GM23338 (cell line): Measurements from ENCODE around the gene RPL3. TPM values are rescaled to one million over a fixed set of nuclear protein-coding genes. Genes with fewer than 3 reads are reported as not detected.

Experiments used
- ATAC-seq: fragments of 200-7000 bp; cut with Tn5 transposase; 3 replicates; pipeline ENCODE4 v1.9.1; 2020
- DNase-seq: peaks from one replicate; pipeline ENCODE4 v3.0.0-alpha.2; 2015; ENCODE audit warnings: low spot score
- H2AFZ ChIP-seq: fragments of 200-600 bp; sonication (generic); 2 replicates; pipeline ENCODE4 v1.8.0; 2016; ENCODE audit warnings: antibody characterized with exemption, mild to moderate bottlenecking, moderate library complexity
- H3F3A ChIP-seq: fragments of 200-600 bp; sonication (generic); replicated peaks from 2 replicates; pipeline ENCODE4 v1.8.0; 2017; ENCODE audit warnings: antibody characterized with exemption, mixed run types, low read depth
- H3K27ac ChIP-seq: fragments of 200-600 bp; sonication (generic); 2 replicates; pipeline ENCODE4 v1.6.1; 2016; ENCODE audit warnings: low read depth
- H3K27me3 ChIP-seq: fragments of 200-600 bp; sonication (generic); 2 replicates; pipeline ENCODE4 v1.8.0; 2016; ENCODE audit warnings: mild to moderate bottlenecking, mixed run types, moderate library complexity; ENCODE audit not compliant: insufficient read depth
- H3K36me3 ChIP-seq: fragments of 200-600 bp; sonication (generic); 2 replicates; pipeline ENCODE4 v1.8.0; 2016; ENCODE audit warnings: mild to moderate bottlenecking; ENCODE audit not compliant: insufficient read depth
- H3K4me1 ChIP-seq: fragments of 200-600 bp; sonication (generic); 2 replicates; pipeline ENCODE4 v1.8.0; 2016; ENCODE audit warnings: mild to moderate bottlenecking, moderate library complexity; ENCODE audit not compliant: insufficient read depth
- H3K4me2 ChIP-seq: fragments of 200-600 bp; sonication (generic); 2 replicates; pipeline ENCODE4 v1.7.1; 2017; ENCODE audit warnings: mixed run types
- H3K4me3 ChIP-seq: fragments of 200-600 bp; sonication (generic); 2 replicates; pipeline ENCODE4 v1.6.1; 2016; ENCODE audit warnings: mixed run types
- H3K79me2 ChIP-seq: fragments of 200-600 bp; sonication (generic); replicated peaks from 2 replicates; pipeline ENCODE4 v1.8.0; 2017; ENCODE audit warnings: mild to moderate bottlenecking; ENCODE audit not compliant: insufficient read depth
- H3K9me2 ChIP-seq: fragments of 200-600 bp; sonication (generic); 2 replicates; pipeline ENCODE4 v1.8.0; 2017; ENCODE audit not compliant: insufficient read depth
- H4K20me1 ChIP-seq: fragments of 200-600 bp; sonication (generic); replicated peaks from 2 replicates; pipeline ENCODE4 v1.8.0; 2017; ENCODE audit warnings: mild to moderate bottlenecking; ENCODE audit not compliant: insufficient read depth
- H3K27ac Mint-ChIP-seq: 2 replicates; pipeline ENCODE4 v1.8.0; 2020; ENCODE audit warnings: inconsistent platforms, mild to moderate bottlenecking, moderate library complexity, mixed read lengths
- H3K27me3 Mint-ChIP-seq: 3 replicates; pipeline ENCODE4 v1.8.0; 2022; ENCODE audit warnings: low read depth, mild to moderate bottlenecking, moderate library complexity, mixed read lengths, inconsistent platforms; ENCODE audit not compliant: insufficient read depth, poor library complexity
- H3K36me3 Mint-ChIP-seq: 3 replicates; pipeline ENCODE4 v1.8.0; 2021; ENCODE audit warnings: low read depth, mild to moderate bottlenecking, inconsistent platforms, moderate library complexity, mixed read lengths
- H3K4me1 Mint-ChIP-seq: 3 replicates; pipeline ENCODE4 v1.8.0; 2020; ENCODE audit warnings: mild to moderate bottlenecking, inconsistent platforms, mixed read lengths
- H3K4me3 Mint-ChIP-seq: 3 replicates; pipeline ENCODE4 v1.8.0; 2021; ENCODE audit warnings: moderate library complexity, mild to moderate bottlenecking, inconsistent platforms, mixed read lengths
- H3K9me3 Mint-ChIP-seq: 3 replicates; pipeline ENCODE4 v1.8.0; 2020; ENCODE audit warnings: moderate library complexity, mild to moderate bottlenecking, inconsistent platforms, mixed read lengths
- CREB1 ChIP-seq: fragments of 250-450 bp; sonication (Bioruptor Pico); IDR thresholded peaks from 2 replicates; pipeline ENCODE4 v1.5.0; 2020; ENCODE audit warnings: low read depth, mild to moderate bottlenecking, moderate library complexity
- CTCF ChIP-seq, 2 experiments: fragments of 200-600 bp in 1 of 2; sonication (generic) in 1 of 2; conservative IDR thresholded peaks; 2 replicates each; pipeline versions ENCODE4 v1.5.1 to v1.6.1; 2016 to 2017; ENCODE audit warnings: antibody characterized with exemption in 2 of 2, low read depth in 2 of 2, mild to moderate bottlenecking in 2 of 2, moderate library complexity in 1 of 2
- ETS1 ChIP-seq: IDR thresholded peaks from 2 replicates; pipeline ENCODE4 v1.6.1; 2016; ENCODE audit warnings: antibody characterized with exemption
- EZH2 ChIP-seq: fragments of 200-600 bp; sonication (generic); IDR thresholded peaks from one replicate; pipeline ENCODE4 v1.8.0; 2017; ENCODE audit warnings: antibody characterized with exemption, mild to moderate bottlenecking, low read depth; ENCODE audit not compliant: unreplicated experiment
- EZH2phosphoT487 ChIP-seq: fragments of 200-600 bp; sonication (generic); IDR thresholded peaks from one replicate; pipeline ENCODE4 v1.8.1; 2018; ENCODE audit warnings: antibody characterized with exemption; ENCODE audit not compliant: unreplicated experiment
- JUNB ChIP-seq: IDR thresholded peaks from one replicate; pipeline ENCODE4 v1.6.1; 2016; ENCODE audit warnings: antibody characterized with exemption; ENCODE audit not compliant: unreplicated experiment
- NANOG ChIP-seq: IDR thresholded peaks from 2 replicates; pipeline ENCODE4 v1.6.1; 2016; ENCODE audit warnings: antibody characterized with exemption, borderline replicate concordance
- POLR2AphosphoS5 ChIP-seq: IDR thresholded peaks from 2 replicates; pipeline ENCODE4 v1.6.1; 2016; ENCODE audit warnings: antibody characterized with exemption, low read depth
- STAT1 ChIP-seq: IDR thresholded peaks from one replicate; pipeline ENCODE4 v1.6.1; 2016; ENCODE audit warnings: antibody characterized with exemption; ENCODE audit not compliant: unreplicated experiment
- ZNF114 ChIP-seq: fragments of 250-450 bp; sonication (Bioruptor Pico); IDR thresholded peaks from 2 replicates; pipeline ENCODE4 v1.5.0; 2020; ENCODE audit warnings: mild to moderate bottlenecking, moderate library complexity
- ZNF331 ChIP-seq: fragments of 250-450 bp; sonication (Bioruptor Pico); IDR thresholded peaks from 2 replicates; pipeline ENCODE4 v1.5.0; 2020; ENCODE audit warnings: low read depth, mild to moderate bottlenecking, moderate library complexity
- polyA plus RNA-seq: library from polyadenylated mRNA; unstranded; fragments of >200 nt; fragmentation: Nextera tagmentation; extraction: Ambion mirVana; gene quantifications from 2 replicates; pipeline ENCODE4 v1.2.1, GENCODE V29; 2016
- total RNA-seq: library from RNA; depleted of rRNA; stranded (reverse); fragments of >200 nt; shearing (Covaris generic); gene quantifications from 2 replicates; pipeline ENCODE4 v1.2.3, GENCODE V29; 2014
- TF ChIP-seq, protein P1 (sequence below): IDR thresholded peaks from one replicate; pipeline ENCODE4 v1.6.1; 2018; ENCODE audit warnings: antibody characterized with exemption; ENCODE audit not compliant: unreplicated experiment
- TF ChIP-seq, protein P2 (sequence below): fragments of 250-450 bp; sonication (Bioruptor Pico); IDR thresholded peaks from 2 replicates; pipeline ENCODE4 v1.5.0; 2020; ENCODE audit warnings: mild to moderate bottlenecking, moderate library complexity

Gene RPL3
- total and polyA plus RNA-seq, 2 experiments from 2014 or later = 1,983 to 3,244 TPM

DNA sequence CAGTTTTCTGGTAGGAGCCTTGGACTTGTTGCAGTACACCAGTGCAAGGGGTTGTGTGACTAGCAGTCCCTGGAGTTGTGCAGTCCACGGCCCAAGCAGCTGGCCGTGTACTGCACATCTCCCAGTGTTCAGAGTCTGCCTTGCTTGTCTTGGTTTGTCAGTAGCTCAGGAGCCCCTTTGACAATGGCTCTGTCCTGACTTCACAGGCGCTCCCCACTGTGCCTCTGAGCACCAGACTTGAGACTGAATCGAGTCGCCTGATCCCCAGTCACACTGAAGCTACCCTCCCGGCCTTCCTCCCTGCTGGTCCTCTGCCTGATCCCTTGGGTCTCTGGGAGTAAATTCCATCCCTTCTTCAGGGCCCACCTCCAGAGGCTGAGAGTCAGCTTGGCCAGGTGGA is 49.8 kb upstream of the RPL3 start:
- no peak overlapping the region for H3K27ac ChIP-seq
- H3K79me2 ChIP-seq = peaks cover 4% of the 10 kb centered on the region; the same call in 1 of the 2 replicates
- no peaks in the 10 kb centered on the region for H3K27me3 ChIP-seq
- H3K4me3 ChIP-seq = no peak overlapping the region
- H4K20me1 ChIP-seq = no peaks in the 10 kb centered on the region; the same call in 1 of the 2 replicates
- H2AFZ ChIP-seq = no peak overlapping the region
- H3K9me2 ChIP-seq = no peaks in the 10 kb centered on the region
- Mint-ChIP-seq H3K9me3 (peaks cover 6% of the 10 kb centered on the region; the same call in 1 of the 3 replicates), H3K27ac (no peak overlapping the region), H3K27me3 (peaks cover 4% of the 10 kb centered on the region), H3K4me3 (no peak overlapping the region), H3K36me3 (peaks cover 6% of the 10 kb centered on the region; the same call in 2 of the 3 replicates), H3K4me1 (peaks cover 20% of the 10 kb centered on the region)
- no peak for TF ChIP-seq STAT1
- no peak for TF ChIP-seq ZNF331 (CRISPR knock-in tag)
- TF ChIP-seq, protein P1, sequence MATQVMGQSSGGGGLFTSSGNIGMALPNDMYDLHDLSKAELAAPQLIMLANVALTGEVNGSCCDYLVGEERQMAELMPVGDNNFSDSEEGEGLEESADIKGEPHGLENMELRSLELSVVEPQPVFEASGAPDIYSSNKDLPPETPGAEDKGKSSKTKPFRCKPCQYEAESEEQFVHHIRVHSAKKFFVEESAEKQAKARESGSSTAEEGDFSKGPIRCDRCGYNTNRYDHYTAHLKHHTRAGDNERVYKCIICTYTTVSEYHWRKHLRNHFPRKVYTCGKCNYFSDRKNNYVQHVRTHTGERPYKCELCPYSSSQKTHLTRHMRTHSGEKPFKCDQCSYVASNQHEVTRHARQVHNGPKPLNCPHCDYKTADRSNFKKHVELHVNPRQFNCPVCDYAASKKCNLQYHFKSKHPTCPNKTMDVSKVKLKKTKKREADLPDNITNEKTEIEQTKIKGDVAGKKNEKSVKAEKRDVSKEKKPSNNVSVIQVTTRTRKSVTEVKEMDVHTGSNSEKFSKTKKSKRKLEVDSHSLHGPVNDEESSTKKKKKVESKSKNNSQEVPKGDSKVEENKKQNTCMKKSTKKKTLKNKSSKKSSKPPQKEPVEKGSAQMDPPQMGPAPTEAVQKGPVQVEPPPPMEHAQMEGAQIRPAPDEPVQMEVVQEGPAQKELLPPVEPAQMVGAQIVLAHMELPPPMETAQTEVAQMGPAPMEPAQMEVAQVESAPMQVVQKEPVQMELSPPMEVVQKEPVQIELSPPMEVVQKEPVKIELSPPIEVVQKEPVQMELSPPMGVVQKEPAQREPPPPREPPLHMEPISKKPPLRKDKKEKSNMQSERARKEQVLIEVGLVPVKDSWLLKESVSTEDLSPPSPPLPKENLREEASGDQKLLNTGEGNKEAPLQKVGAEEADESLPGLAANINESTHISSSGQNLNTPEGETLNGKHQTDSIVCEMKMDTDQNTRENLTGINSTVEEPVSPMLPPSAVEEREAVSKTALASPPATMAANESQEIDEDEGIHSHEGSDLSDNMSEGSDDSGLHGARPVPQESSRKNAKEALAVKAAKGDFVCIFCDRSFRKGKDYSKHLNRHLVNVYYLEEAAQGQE = no peak
- no peak for TF ChIP-seq EZH2
- TF ChIP-seq EZH2phosphoT487 = no peak
- TF ChIP-seq JUNB = no peak
- no peak for TF ChIP-seq POLR2AphosphoS5
- TF ChIP-seq CTCF (conservative IDR thresholded peaks at IDR 0.05; ENCODE audit: low read depth in 2 of 2) = no peak
- TF ChIP-seq CREB1 (CRISPR knock-in tag) = no peak
- no peak for TF ChIP-seq ZNF114 (CRISPR knock-in tag)
- TF ChIP-seq, protein P2, sequence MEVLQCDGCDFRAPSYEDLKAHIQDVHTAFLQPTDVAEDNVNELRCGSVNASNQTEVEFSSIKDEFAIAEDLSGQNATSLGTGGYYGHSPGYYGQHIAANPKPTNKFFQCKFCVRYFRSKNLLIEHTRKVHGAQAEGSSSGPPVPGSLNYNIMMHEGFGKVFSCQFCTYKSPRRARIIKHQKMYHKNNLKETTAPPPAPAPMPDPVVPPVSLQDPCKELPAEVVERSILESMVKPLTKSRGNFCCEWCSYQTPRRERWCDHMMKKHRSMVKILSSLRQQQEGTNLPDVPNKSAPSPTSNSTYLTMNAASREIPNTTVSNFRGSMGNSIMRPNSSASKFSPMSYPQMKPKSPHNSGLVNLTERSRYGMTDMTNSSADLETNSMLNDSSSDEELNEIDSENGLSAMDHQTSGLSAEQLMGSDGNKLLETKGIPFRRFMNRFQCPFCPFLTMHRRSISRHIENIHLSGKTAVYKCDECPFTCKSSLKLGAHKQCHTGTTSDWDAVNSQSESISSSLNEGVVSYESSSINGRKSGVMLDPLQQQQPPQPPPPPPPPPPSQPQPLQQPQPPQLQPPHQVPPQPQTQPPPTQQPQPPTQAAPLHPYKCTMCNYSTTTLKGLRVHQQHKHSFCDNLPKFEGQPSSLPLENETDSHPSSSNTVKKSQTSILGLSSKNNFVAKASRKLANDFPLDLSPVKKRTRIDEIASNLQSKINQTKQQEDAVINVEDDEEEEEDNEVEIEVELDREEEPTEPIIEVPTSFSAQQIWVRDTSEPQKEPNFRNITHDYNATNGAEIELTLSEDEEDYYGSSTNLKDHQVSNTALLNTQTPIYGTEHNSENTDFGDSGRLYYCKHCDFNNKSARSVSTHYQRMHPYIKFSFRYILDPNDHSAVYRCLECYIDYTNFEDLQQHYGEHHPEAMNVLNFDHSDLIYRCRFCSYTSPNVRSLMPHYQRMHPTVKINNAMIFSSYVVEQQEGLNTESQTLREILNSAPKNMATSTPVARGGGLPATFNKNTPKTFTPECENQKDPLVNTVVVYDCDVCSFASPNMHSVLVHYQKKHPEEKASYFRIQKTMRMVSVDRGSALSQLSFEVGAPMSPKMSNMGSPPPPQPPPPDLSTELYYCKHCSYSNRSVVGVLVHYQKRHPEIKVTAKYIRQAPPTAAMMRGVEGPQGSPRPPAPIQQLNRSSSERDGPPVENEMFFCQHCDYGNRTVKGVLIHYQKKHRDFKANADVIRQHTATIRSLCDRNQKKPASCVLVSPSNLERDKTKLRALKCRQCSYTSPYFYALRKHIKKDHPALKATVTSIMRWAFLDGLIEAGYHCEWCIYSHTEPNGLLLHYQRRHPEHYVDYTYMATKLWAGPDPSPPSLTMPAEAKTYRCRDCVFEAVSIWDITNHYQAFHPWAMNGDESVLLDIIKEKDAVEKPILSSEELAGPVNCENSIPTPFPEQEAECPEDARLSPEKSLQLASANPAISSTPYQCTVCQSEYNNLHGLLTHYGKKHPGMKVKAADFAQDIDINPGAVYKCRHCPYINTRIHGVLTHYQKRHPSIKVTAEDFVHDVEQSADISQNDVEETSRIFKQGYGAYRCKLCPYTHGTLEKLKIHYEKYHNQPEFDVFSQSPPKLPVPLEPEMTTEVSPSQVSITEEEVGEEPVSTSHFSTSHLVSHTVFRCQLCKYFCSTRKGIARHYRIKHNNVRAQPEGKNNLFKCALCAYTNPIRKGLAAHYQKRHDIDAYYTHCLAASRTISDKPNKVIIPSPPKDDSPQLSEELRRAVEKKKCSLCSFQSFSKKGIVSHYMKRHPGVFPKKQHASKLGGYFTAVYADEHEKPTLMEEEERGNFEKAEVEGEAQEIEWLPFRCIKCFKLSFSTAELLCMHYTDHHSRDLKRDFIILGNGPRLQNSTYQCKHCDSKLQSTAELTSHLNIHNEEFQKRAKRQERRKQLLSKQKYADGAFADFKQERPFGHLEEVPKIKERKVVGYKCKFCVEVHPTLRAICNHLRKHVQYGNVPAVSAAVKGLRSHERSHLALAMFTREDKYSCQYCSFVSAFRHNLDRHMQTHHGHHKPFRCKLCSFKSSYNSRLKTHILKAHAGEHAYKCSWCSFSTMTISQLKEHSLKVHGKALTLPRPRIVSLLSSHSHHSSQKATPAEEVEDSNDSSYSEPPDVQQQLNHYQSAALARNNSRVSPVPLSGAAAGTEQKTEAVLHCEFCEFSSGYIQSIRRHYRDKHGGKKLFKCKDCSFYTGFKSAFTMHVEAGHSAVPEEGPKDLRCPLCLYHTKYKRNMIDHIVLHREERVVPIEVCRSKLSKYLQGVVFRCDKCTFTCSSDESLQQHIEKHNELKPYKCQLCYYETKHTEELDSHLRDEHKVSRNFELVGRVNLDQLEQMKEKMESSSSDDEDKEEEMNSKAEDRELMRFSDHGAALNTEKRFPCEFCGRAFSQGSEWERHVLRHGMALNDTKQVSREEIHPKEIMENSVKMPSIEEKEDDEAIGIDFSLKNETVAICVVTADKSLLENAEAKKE (CRISPR knock-in tag) = no peak
- TF ChIP-seq ETS1 = no peak
- TF ChIP-seq NANOG = no peak
- ATAC-seq = peak; percentile 29
- no peaks in the 10 kb centered on the region; the same call in 1 of the 2 replicates for H3K4me1 ChIP-seq
- no peaks in the 10 kb centered on the region for H3K36me3 ChIP-seq
- no peak for DNase-seq
- no peak overlapping the region for H3K4me2 ChIP-seq
- H3F3A ChIP-seq = no peaks in the 10 kb centered on the region
